Measurements from ENCODE around the gene NUP62. TPM values are rescaled to one million over a fixed set of nuclear protein-coding genes. Genes with fewer than 3 reads are reported as not detected.

The NUP62 gene
- total RNA-seq, 1 donor from 2014 or later, result 88.8 TPM

DNA sequence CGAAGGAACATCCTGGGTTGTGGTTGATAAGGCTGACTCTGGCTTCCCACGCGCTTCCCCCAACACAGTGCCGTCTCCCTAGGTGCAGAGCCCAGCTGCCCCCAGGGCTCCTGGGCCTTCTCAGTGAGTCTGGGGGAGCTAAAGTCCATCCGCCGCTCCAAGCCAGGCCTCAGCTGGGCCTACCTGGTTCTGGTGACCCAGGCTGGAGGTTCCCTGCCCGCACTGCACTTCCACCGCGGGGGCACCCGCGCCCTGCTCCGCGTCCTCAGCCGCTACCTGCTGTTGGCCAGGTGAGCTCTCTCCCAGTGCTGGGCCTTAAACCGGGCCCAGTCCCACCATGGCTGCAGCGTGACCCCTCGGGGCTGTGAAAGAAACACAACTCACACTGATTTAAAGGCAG is 48.1 kb downstream of the NUP62 start:
- no peaks in the 10 kb centered on the region for H3K27me3 Mint-ChIP-seq
- no peaks in the 10 kb centered on the region for H3K9me3 Mint-ChIP-seq
- H3K4me3 Mint-ChIP-seq, result no peak overlapping the region
- no peak overlapping the region for H3K27ac Mint-ChIP-seq
- peaks cover 4% of the 10 kb centered on the region for H3K4me1 Mint-ChIP-seq (ENCODE audit: unreplicated experiment)
- no peak for DNase-seq (ENCODE audit: extremely low spot score, unreplicated experiment)
- H3K36me3 Mint-ChIP-seq, result peaks cover 24% of the 10 kb centered on the region
- TF ChIP-seq, protein P1, sequence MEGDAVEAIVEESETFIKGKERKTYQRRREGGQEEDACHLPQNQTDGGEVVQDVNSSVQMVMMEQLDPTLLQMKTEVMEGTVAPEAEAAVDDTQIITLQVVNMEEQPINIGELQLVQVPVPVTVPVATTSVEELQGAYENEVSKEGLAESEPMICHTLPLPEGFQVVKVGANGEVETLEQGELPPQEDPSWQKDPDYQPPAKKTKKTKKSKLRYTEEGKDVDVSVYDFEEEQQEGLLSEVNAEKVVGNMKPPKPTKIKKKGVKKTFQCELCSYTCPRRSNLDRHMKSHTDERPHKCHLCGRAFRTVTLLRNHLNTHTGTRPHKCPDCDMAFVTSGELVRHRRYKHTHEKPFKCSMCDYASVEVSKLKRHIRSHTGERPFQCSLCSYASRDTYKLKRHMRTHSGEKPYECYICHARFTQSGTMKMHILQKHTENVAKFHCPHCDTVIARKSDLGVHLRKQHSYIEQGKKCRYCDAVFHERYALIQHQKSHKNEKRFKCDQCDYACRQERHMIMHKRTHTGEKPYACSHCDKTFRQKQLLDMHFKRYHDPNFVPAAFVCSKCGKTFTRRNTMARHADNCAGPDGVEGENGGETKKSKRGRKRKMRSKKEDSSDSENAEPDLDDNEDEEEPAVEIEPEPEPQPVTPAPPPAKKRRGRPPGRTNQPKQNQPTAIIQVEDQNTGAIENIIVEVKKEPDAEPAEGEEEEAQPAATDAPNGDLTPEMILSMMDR (conservative IDR thresholded peaks at IDR 0.05), result no peak

DNA sequence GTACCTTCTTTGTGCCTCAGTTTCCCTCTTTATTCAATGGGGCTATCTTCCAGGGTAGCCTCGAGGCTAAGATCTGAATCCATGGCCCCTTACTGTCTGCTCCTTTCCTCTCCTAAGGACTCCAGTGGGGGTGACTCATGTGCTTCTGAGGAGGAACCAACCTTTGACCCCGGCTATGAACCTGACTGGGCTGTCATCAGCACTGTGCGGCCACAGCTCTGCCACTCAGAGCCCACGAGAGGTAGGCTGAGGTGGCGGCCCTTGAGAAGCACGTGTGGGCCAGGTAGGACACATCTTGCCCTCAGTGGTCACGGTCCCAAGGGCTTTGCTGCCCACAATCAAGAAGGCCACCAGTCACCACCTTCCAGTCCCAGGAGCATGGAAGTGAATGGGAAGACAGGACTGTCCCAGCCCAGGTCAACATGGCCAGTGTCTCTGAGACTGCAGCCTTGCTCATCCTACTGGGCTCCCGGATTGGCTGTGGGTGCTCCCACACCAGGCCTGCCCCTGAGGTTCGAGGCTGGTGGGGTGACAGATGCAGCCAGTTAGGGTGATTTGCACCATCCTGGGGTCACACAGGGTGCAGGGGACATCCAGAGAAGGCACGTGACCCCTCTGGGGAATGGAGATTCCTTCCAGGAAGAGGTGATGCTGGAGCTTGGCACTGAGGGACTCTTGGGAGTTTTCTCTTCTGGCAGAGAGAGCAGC is 49.0 kb downstream of the NUP62 start:
- Mint-ChIP-seq H3K9me3 (no peaks in the 10 kb centered on the region), H3K4me3 (no peak overlapping the region), H3K27ac (no peak overlapping the region), H3K4me1 (ENCODE audit: unreplicated experiment) (peaks cover 4% of the 10 kb centered on the region), H3K27me3 (no peaks in the 10 kb centered on the region), H3K36me3 (peaks cover 23% of the 10 kb centered on the region)
- no peak for DNase-seq (ENCODE audit: extremely low spot score, unreplicated experiment)
- TF ChIP-seq, protein P1 (conservative IDR thresholded peaks at IDR 0.05), result no peak

- no peak overlapping the region for H3K27ac Mint-ChIP-seq
- H3K4me3 Mint-ChIP-seq, result no peak overlapping the region
- TF ChIP-seq, protein P1 (conservative IDR thresholded peaks at IDR 0.05), result no peak
- no peaks in the 10 kb centered on the region for H3K27me3 Mint-ChIP-seq
- H3K4me1 Mint-ChIP-seq (ENCODE audit: unreplicated experiment), result peaks cover 4% of the 10 kb centered on the region
- peaks cover 17% of the 10 kb centered on the region for H3K36me3 Mint-ChIP-seq
- no peak for DNase-seq (ENCODE audit: extremely low spot score, unreplicated experiment)
- no peaks in the 10 kb centered on the region for H3K9me3 Mint-ChIP-seq
Measured at GRCh38 chr19:49879243-49879963, 49.9 kb downstream of the NUP62 start.

- TF ChIP-seq, protein P1 (conservative IDR thresholded peaks at IDR 0.05), result no peak
- DNase-seq (ENCODE audit: extremely low spot score, unreplicated experiment), result no peak
- Mint-ChIP-seq H3K4me3 (no peak overlapping the region), H3K27ac (no peak overlapping the region), H3K9me3 (no peaks in the 10 kb centered on the region), H3K27me3 (no peaks in the 10 kb centered on the region), H3K4me1 (ENCODE audit: unreplicated experiment) (peaks cover 4% of the 10 kb centered on the region), H3K36me3 (peaks cover 17% of the 10 kb centered on the region)
Measured at GRCh38 chr19:49878744-49879070, 50.6 kb downstream of the NUP62 start.

DNA sequence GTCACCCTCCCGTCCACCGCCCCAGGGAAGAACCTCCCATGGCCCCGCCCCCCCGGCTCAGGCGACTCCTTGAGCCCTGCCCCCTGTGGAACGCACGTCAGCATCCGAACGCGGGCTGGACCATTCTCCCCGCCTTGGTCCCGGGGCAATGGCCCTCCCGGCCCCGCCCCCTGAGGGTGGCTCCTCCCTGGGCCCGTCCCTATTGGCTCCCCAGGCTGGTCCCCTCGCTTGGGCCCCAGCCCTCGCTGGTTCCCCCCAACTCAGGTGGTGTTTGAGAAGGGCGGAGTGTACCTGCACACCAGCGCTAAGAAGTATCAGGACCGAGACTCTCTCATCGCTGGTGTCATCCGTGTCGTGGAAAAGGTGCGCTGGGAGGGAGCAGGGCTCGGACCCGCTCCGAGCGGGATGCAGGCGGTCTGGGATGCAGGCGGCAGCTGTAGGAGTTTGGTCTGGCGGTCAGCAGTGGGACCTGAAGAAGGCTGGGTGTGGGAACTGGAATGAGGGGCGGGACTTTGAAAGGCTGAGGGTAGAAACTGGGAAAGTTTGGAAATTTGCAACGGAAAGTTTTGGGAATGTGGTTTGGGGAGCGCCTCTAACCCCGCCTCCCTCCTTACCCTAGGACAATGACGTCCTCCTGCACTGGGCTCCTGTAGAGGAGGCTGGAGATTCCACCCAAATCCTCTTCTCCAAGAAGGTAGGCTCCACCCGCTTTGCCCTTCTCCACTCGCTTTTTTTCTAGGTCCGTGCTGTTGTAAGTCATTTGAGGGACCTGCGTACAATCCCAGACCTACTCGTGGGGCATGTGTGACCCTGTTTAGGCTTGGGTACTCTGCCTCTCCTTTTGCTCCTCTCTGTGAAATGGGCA is 51.2 kb downstream of the NUP62 start:
- DNase-seq (ENCODE audit: extremely low spot score, unreplicated experiment), result peak; percentile 98
- TF ChIP-seq, protein P1 (conservative IDR thresholded peaks at IDR 0.05), result no peak
- Mint-ChIP-seq H3K4me3 (no peak overlapping the region), H3K9me3 (no peaks in the 10 kb centered on the region), H3K27me3 (no peaks in the 10 kb centered on the region), H3K4me1 (ENCODE audit: unreplicated experiment) (peaks cover 4% of the 10 kb centered on the region), H3K27ac (no peak overlapping the region), H3K36me3 (peaks cover 13% of the 10 kb centered on the region)

All from type B pancreatic cell (in vitro differentiated cells).